Neutrophil (primary cell): ENCODE data around the gene SNAI1.
"Not testable (repeated sequence)": the region's sequence is repeated elsewhere in the genome, so short reads cannot be mapped to it uniquely, and the experiment has no call there.

Experiments
- H3K27ac ChIP-seq: fragments of 200-600 bp; sonication (generic); 2 replicates; pipeline ENCODE4 v1.5.1; 2016; ENCODE audit warnings: mild to moderate bottlenecking, moderate library complexity
- H3K27me3 ChIP-seq: fragments of 200-600 bp; sonication (generic); 2 replicates; pipeline ENCODE4 v1.6.0; 2016; ENCODE audit warnings: mild to moderate bottlenecking
- H3K36me3 ChIP-seq: fragments of 200-600 bp; sonication (generic); 2 replicates; pipeline ENCODE4 v1.5.1; 2017
- H3K4me1 ChIP-seq, 2 experiments: fragments of 200-600 bp in 1 of 2; sonication (generic) in 1 of 2; 1 replicate in 1 of 2; 2 replicates in 1 of 2; pipeline versions ENCODE4 v1.5.1 to v1.6.1; 2013 to 2016; ENCODE audit warnings: low read depth in 1 of 2, low read length in 1 of 2, mild to moderate bottlenecking in 1 of 2, moderate library complexity in 1 of 2; ENCODE audit not compliant: control insufficient read depth in 1 of 2, insufficient read depth in 1 of 2
- H3K4me3 ChIP-seq, 2 experiments: fragments of 200-600 bp in 1 of 2; sonication (generic) in 1 of 2; 1 replicate in 1 of 2; 2 replicates in 1 of 2; pipeline ENCODE4 v1.5.1; 2013 to 2016; ENCODE audit warnings: low read depth in 1 of 2, low read length in 1 of 2, mild to moderate bottlenecking in 1 of 2, moderate library complexity in 1 of 2
- H3K9me3 ChIP-seq: fragments of 200-600 bp; sonication (generic); 2 replicates; pipeline ENCODE4 v1.5.1; 2016
- CTCF ChIP-seq: fragments of 200-600 bp; sonication (generic); IDR thresholded peaks from 2 replicates; pipeline ENCODE4 v1.5.1; 2016; ENCODE audit warnings: antibody characterized with exemption

SNAI1 gene

DNA sequence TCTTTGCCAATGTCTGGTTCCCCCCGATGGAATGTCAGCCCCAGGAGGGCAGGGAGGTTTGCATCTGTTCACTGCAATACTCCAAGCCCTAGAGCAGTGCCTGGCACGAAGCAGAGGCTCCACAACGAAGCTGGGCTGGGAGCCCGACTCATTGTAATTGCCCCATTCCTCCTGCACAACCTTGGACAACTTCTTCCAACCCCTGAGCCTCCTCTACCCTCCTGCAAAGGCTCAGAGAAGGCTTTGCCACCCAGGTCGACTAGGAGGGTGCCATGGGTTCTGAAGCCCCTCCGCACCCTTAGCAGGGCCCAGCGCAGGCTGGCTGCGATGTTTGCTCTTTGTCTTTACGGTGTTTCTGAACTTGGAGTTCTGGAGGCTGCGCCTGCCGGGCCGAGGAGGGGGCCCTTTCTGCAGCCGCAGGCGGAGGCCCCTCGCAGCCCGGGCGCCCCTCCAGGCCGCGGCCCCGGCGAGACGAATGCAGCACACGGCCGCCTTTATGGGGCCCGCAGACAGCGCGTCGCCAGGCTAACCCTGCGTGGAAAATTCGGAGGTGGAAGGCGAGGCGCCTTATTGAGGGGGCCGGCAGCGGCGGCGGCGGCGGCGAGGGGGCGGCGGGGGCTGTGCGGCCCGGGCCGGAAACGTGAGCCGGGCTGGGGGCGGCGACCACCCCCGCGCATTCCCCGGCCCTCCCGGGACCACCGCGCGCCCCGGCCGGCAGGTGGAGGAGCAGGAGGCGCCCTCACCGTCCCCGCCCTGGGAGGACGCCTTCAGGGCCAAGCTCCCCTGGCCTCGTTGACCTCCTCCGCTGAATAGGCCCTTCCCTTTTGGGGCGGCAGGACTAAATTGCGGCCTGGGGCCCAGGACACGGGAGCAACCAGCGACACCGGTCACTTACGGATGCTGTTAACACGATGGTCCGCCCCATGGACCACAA is 27.0 kb downstream of the SNAI1 start:
- Histone ChIP-seq H3K27me3 (peaks cover 62% of the 10 kb centered on the region), H3K4me1 (peaks cover 11 to 12% of the 10 kb centered on the region in 2 experiments), H3K27ac (no peak overlapping the region), H3K36me3 (no peaks in the 10 kb centered on the region), H3K4me3 (no peak overlapping the region), H3K9me3 (no peaks in the 10 kb centered on the region)
- TF ChIP-seq CTCF, result no peak

- H3K27me3 ChIP-seq, result peaks cover 75% of the 10 kb centered on the region
- H3K27ac ChIP-seq, H3K4me3 ChIP-seq, H3K9me3 ChIP-seq, H3K4me1 ChIP-seq, H3K36me3 ChIP-seq: not testable (repeated sequence)
Observed at GRCh38 chr20:50011597-50011996, 28.8 kb downstream of the SNAI1 start.

- Histone ChIP-seq H3K27me3 (peaks cover 70% of the 10 kb centered on the region), H3K4me1 (no peaks in the 10 kb centered on the region), H3K36me3 (no peaks in the 10 kb centered on the region), H3K27ac (no peak overlapping the region), H3K4me3 (no peak overlapping the region), H3K9me3 (no peaks in the 10 kb centered on the region)
- TF ChIP-seq CTCF, result no peak
Observed at GRCh38 chr20:50012282-50013263, 29.8 kb downstream of the SNAI1 start.

DNA sequence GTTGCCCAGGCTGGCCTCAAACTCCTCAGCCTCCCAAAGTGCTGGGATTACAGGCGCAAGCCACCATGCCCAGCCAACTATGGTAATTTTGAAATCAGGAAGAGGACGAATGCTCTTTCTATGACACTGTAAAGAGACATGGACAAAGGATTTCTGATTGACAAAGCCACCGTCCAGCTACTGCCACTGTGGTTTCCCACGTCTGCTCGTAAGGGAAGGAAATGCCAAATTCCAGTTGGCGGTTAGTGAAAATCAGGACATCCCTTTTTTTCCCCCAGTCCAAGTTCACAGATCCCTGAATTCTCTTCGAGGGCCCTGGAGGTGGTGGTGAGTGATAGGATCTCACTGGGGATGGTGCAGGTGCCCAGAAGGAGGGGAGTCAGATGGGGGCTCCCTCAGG is 31.2 kb downstream of the SNAI1 start:
- H3K4me1 ChIP-seq, result no peaks in the 10 kb centered on the region
- H3K27ac ChIP-seq, result no peak overlapping the region
- H3K4me3 ChIP-seq, result no peak overlapping the region
- H3K36me3 ChIP-seq, result no peaks in the 10 kb centered on the region
- peaks cover 59% of the 10 kb centered on the region for H3K27me3 ChIP-seq
- TF ChIP-seq CTCF, result no peak
- no peaks in the 10 kb centered on the region for H3K9me3 ChIP-seq

DNA sequence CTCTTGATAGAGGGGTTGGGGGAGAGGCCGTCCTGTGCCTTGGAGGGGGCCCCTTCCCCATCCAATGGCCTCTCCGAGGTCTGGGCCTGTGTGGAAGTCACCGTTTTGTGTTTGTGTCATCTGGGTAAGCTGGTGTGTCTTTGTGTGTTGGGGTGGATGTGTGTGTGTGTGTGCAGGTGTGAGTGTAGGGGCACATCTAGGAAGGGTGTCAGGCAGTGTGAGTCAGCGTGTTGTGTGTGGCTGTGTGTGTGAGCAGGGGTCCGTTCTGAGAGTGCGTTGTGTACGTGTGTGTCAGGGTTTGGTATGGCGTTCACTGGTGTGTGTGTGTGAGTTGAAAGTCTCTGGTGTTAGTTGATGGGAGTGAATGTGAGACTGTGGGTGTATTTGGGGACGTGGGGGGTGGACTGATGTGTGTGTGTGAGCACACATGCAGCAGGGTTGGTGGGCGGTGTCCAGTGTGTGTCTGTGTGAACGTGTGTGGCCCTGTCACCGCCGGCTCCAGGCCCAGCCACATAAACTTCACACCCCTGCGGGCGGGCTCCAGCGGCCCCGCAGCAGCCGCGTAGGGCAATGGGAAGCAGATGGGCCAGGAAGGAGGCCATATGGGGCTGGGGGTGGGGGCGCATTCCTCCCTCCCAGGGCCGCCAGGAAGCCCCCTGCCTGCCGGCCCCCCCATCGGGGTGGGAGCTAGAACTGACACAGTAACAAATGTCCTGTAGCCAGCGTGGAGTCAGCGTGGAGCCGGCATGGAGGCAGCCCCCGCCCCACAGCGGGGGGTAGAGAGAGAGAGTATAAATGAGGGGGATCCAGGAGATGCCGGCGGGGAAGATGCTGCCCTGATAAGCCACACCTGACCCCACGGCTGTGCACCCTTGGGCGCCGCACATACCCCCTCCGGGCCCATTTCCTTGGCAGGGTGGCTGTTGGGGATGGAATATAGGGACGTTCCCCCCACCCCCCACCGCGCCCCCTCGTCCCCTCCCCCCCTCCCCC is 32.1 kb downstream of the SNAI1 start:
- no peaks in the 10 kb centered on the region for H3K9me3 ChIP-seq
- H3K27ac ChIP-seq, result no peak overlapping the region
- no peak overlapping the region for H3K4me3 ChIP-seq
- H3K36me3 ChIP-seq, result no peaks in the 10 kb centered on the region
- H3K27me3 ChIP-seq, result peaks cover 50% of the 10 kb centered on the region
- TF ChIP-seq CTCF, result no peak
- peaks cover 3 to 5% of the 10 kb centered on the region in 2 experiments for H3K4me1 ChIP-seq
